ENCODE measurements around the gene PTGR1.
"Not testable (repeated sequence)": the region's sequence is repeated elsewhere in the genome, so short reads cannot be mapped to it uniquely, and the experiment has no call there.

The PTGR1 gene

GRCh38 chr9:111582888-111583287 lies 16.6 kb downstream of the PTGR1 start:
- H3K4me3 ChIP-seq = no peak overlapping the region
- no peak overlapping the region for H3K27ac ChIP-seq
- TF ChIP-seq, protein P1, sequence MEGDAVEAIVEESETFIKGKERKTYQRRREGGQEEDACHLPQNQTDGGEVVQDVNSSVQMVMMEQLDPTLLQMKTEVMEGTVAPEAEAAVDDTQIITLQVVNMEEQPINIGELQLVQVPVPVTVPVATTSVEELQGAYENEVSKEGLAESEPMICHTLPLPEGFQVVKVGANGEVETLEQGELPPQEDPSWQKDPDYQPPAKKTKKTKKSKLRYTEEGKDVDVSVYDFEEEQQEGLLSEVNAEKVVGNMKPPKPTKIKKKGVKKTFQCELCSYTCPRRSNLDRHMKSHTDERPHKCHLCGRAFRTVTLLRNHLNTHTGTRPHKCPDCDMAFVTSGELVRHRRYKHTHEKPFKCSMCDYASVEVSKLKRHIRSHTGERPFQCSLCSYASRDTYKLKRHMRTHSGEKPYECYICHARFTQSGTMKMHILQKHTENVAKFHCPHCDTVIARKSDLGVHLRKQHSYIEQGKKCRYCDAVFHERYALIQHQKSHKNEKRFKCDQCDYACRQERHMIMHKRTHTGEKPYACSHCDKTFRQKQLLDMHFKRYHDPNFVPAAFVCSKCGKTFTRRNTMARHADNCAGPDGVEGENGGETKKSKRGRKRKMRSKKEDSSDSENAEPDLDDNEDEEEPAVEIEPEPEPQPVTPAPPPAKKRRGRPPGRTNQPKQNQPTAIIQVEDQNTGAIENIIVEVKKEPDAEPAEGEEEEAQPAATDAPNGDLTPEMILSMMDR (IDR thresholded peaks at IDR 0.05) = no peak
- no peak for DNase-seq (ENCODE audit: low spot score)

GRCh38 chr9:111572950-111573604 lies 26.4 kb downstream of the PTGR1 start:
- DNase-seq (ENCODE audit: low spot score) = no peak
- H3K4me3 ChIP-seq = no peak overlapping the region
- no peak overlapping the region for H3K27ac ChIP-seq
- TF ChIP-seq, protein P1 (IDR thresholded peaks at IDR 0.05) = no peak

DNA sequence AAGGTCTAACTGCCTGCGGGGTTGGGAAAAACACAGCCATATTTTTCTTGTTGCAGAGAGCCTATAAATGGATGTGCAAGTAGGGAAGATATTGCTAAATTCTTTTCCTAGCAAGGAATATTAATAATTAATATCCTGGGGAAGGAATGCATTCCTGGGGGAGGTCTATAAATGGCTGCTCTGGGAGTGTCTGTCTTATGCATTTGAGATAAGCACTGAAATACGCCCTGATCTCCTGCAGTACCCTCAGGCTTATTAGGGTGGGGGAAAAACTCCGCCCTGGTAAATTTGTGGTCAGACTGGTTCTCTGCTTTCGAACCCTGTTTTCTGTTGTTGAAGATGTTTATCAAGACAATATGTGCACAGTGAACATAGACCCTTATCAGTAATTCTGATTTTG lies 31.3 kb downstream of the PTGR1 start:
- H3K27ac ChIP-seq; DNase-seq (ENCODE audit: low spot score): not testable (repeated sequence)

GRCh38 chr9:111566234-111566633 lies 33.2 kb downstream of the PTGR1 start:
- H3K4me3 ChIP-seq = no peak overlapping the region
- no peak overlapping the region for H3K27ac ChIP-seq
- DNase-seq (ENCODE audit: low spot score) = no peak
- TF ChIP-seq, protein P1 (IDR thresholded peaks at IDR 0.05) = no peak

More for the DNA sequence above, 31.3 kb downstream of the PTGR1 start:
- H3K4me3 ChIP-seq = not testable (repeated sequence)

DNA sequence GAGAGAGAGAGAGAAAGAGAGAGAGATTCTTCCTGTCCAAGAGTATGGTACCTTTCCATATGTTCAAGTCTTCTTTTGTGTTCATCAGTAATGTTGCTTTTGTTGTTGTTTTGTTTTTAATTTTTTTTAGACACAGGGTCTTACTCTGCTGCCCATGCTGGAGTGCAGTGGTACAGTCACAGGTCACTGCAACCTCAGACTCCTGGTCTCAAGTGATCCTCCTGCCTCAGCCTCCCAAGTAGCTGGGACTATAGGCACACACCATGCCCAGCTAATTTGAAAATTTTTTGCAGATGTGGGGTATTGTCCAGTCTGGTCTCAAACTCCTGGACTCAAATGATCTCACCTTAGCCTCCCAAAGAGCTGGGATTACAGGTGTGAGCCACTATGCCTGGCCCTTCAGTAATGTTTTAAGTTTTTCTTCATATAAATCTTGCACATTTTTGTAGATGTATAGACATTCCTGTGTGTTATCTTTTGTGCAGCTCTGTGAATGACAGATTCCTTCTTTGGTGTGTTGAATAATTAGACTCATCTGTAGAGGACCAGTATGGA lies 38.2 kb downstream of the PTGR1 start:
- DNase-seq (ENCODE audit: low spot score) = no peak
- H3K27ac ChIP-seq = no peak overlapping the region
- H3K4me3 ChIP-seq = no peak overlapping the region
- TF ChIP-seq, protein P1 (IDR thresholded peaks at IDR 0.05) = no peak

- DNase-seq (ENCODE audit: low spot score) = no peak
- H3K4me3 ChIP-seq = no peak overlapping the region
- TF ChIP-seq, protein P1 (IDR thresholded peaks at IDR 0.05) = no peak
- no peak overlapping the region for H3K27ac ChIP-seq
These were observed 40.3 kb downstream of the PTGR1 start for GRCh38 chr9:111559000-111559610.

DNA sequence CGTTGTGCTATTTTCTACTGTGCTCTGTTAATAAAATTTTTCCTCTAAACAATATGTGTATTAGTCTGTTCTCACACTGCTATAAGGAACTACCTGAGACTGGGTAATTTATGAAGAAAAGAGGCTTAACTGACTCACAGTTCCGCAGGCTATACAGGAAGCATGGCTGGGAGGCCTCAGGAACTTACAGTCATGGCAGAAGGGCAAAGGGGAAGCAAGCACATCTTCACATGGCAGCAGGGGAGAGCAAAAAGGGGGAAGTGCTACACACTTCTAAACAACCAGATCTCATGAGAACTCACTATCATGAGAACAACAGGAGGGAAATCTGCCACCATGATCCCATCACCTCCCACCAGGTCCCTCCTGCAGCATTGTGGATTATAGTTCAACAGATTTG lies 44.0 kb downstream of the PTGR1 start:
- not testable (repeated sequence) for DNase-seq (ENCODE audit: low spot score); H3K27ac ChIP-seq; H3K4me3 ChIP-seq

- Histone ChIP-seq H3K27ac (no peak overlapping the region), H3K4me3 (no peak overlapping the region)
- TF ChIP-seq, protein P1 (IDR thresholded peaks at IDR 0.05) = no peak
- DNase-seq (ENCODE audit: low spot score) = no peak
These were observed 50.8 kb downstream of the PTGR1 start for GRCh38 chr9:111548623-111549022.
